Muscle of back (tissue), 13 donors: ENCODE results near the gene FAM120B. TPM values are rescaled to one million over a fixed set of nuclear protein-coding genes. Genes with fewer than 3 reads are reported as not detected.
A peak's percentile ranks its signal among the peaks of the same experiment; 100 is the strongest.
"Not testable (repeated sequence)": the region's sequence is repeated elsewhere in the genome, so short reads cannot be mapped to it uniquely, and the experiment has no call there.

Experiments
- DNase-seq, 3 donors: peaks; one replicate each; pipeline versions ENCODE4 v3.0.0 to v3.0.0-alpha.2; 2013
- long read RNA-seq, 9 donors: transcript quantifications; one replicate each; lab custom pipeline, GENCODE V29; 2026
- polyA plus RNA-seq, 10 donors: library from polyadenylated mRNA; unstranded; fragments of 120-200 nt; gene quantifications; one replicate each; pipeline ENCODE4 v1.2.1, GENCODE V29; 2013; ENCODE audit not compliant: insufficient read length in 10 of 10

The FAM120B gene
- 10 to 100 TPM; 20.5 to 29.7 (median 26.7) TPM for polyA plus RNA-seq
- long read RNA-seq, donor 1, full-length matches to known transcripts, result 1 of 11 reads
- long read RNA-seq, donor 1, partial matches to known transcripts, result 10 of 11 reads
- long read RNA-seq, donor 1, other reads (novel, unspliced or antisense), result 0 of 11 reads
- long read RNA-seq, donor 2, full-length matches to known transcripts, result 2 of 13 reads
- long read RNA-seq, donor 2, partial matches to known transcripts, result 11 of 13 reads
- long read RNA-seq, donor 2, other reads (novel, unspliced or antisense), result 0 of 13 reads
- long read RNA-seq, donor 3, result 0 reads
- long read RNA-seq, donor 4, full-length matches to known transcripts, result 2 of 2 reads
- long read RNA-seq, donor 4, partial matches to known transcripts, result 0 of 2 reads
- long read RNA-seq, donor 4, other reads (novel, unspliced or antisense), result 0 of 2 reads
- long read RNA-seq, donor 5, full-length matches to known transcripts, result 5 of 18 reads
- long read RNA-seq, donor 5, partial matches to known transcripts, result 13 of 18 reads
- long read RNA-seq, donor 5, other reads (novel, unspliced or antisense), result 0 of 18 reads
- long read RNA-seq, donor 6, partial matches to known transcripts, result 10 of 10 reads
- long read RNA-seq, donor 6, other reads (novel, unspliced or antisense), result 0 of 10 reads
- long read RNA-seq, donor 7, full-length matches to known transcripts, result 2 of 8 reads
- long read RNA-seq, donor 7, partial matches to known transcripts, result 6 of 8 reads
- long read RNA-seq, donor 7, other reads (novel, unspliced or antisense), result 0 of 8 reads
- long read RNA-seq, donor 8, partial matches to known transcripts, result 6 of 6 reads
- long read RNA-seq, donor 8, other reads (novel, unspliced or antisense), result 0 of 6 reads
- long read RNA-seq, donor 9, result 0 reads

DNA sequence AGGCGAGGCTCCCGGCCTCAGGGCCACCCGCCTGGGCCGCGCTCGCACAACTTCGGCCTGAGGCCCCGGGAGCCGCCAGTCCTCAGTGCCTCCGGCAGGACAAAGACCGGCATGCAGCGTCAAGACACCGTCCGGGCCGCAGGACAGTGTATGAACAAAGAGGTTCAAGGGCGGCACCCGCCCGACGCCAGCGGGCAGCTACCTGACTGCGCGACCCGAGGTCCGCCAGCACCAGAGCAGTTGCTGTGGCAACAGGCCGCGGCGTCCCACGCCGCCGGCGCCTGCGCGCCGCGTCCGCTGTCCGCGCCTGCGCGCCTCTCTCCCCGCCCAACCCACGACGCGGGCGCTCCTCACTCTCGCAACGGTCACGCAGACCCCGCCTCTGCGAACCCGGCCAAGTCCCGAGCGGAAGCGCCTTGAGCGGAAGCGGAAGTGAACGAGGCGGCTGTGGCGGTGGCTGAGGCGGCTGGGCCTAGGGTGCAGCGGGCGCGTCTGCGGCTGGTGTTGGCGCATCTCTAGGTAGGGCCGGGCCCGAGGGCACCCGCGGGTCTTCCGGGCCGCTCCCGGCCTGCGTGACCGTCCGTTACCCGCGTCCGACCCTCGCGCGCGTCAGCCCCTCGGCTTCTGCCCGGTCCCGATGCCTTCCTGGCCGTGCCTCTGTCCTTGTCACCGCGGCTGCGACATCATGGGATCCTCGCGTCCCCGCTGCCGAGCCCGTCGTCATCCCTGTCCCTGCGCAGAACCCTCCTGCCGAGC is at the start of gene FAM120B:
TSS of gene FAM120B (plus strand) at position 435 of the 756 bp plus-strand sequence. CDS start 10,633 bp downstream, outside the sequence.
- peak; percentile 95 to 99 (median 99) for DNase-seq

- DNase-seq, result no peak
Observed at GRCh38 chr6:170257376-170257775, 49.2 kb upstream of the FAM120B start.

- DNase-seq, result no peak
Observed at GRCh38 chr6:170258407-170258806, 48.2 kb upstream of the FAM120B start.

- no peak for DNase-seq
Observed at GRCh38 chr6:170259278-170259677, 47.3 kb upstream of the FAM120B start.

GRCh38 chr6:170260686-170261085 is 45.9 kb upstream of the FAM120B start:
- DNase-seq, result no peak

GRCh38 chr6:170261643-170262488 is 44.7 kb upstream of the FAM120B start:
- no peak for DNase-seq

GRCh38 chr6:170262489-170263088 is 44.0 kb upstream of the FAM120B start:
- DNase-seq, result no peak

DNA sequence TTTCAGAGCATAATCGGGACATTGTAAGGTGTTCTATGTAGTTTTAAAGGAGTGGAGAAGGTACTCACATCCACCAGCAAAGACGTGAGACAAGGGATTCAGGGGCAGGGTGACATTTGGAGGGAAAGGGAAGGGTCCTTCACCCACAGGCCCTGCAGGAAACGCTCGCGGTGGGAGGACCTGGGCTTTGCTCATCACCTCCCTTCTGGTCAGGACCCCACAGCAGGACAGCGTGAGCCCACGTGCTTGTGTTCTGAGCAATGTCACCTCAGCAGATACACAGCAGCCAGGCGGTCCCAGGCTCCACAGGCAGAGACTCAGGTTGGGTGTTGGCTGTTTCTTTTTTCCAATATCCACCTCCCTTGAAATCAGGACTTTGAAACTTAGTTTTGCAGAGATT is 43.1 kb upstream of the FAM120B start:
- no peak for DNase-seq

GRCh38 chr6:170264086-170264485 is 42.5 kb upstream of the FAM120B start:
- no peak for DNase-seq

DNA sequence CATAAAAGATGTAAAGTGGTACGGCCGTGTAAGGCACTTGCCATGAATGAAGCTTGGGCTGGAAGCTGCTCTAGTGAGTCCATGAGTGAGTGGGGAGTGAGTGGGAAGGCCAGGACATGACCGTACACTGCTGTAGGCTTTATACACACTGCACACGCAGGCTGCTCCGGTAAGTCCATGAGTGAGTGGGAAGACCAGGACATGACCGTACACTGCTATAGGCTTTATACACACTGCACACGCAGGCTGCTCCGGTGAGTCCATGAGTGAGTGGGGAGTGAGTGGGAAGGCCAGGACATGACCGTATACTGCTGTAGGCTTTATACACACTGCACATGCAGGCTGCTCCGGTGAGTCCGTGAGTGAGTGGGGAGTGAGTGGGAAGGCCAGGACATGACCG is 41.9 kb upstream of the FAM120B start:
- DNase-seq, result not testable (repeated sequence)

GRCh38 chr6:170265655-170266054 is 40.9 kb upstream of the FAM120B start:
- no peak for DNase-seq

- peak in 1 of 3 donors; percentile 57 for DNase-seq
Observed at GRCh38 chr6:170266061-170266825, 40.3 kb upstream of the FAM120B start.

GRCh38 chr6:170267688-170268087 is 38.9 kb upstream of the FAM120B start:
- no peak for DNase-seq

- DNase-seq, result no peak
Observed at GRCh38 chr6:170268216-170269129, 38.1 kb upstream of the FAM120B start.

DNA sequence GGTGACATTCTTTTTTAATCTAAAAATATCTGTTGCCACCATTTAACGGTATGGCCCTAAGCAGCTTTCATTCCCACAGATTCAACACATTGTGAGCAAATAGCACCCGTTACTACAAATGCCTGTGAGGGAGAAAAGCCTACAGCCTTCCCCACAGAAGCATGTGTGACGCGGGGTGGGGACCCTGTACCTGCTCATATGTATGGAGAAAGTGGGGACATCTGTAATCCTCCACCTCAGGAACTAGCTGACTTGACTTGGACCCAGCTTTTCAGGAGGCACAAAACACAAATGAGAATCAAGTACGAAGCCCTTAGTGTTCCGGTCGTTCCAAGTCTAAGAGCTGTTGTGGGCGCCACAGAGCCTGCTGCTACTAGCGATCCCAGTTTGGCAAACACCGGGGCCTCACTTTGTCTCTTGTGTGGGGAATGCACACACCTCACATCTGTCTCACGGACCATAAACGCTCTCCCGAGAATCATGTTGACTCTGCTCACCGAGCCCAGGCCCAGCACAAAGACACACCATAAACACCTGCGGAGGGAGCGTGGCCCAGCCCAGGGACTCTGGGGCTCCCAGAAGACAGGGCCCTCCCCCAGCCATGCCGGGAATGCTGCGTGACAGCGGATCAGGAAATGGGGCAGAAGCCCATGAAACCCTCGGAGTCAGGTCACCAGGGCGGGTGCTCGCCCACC is 37.3 kb upstream of the FAM120B start:
- no peak for DNase-seq

GRCh38 chr6:170269846-170270541 is 36.6 kb upstream of the FAM120B start:
- DNase-seq, result peak in 1 of 3 donors; percentile 54

- no peak for DNase-seq
Observed at GRCh38 chr6:170270984-170271593, 35.5 kb upstream of the FAM120B start.
